Stimulated activated naive CD4-positive, alpha-beta T cell treated with Interleukin-2 at 50 U/mL for 16 hours (primary cell): ENCODE measurements around the gene CANT1.
A peak's percentile ranks its signal among the peaks of the same experiment; 100 is the strongest.

Experiments
- DNase-seq: peaks from one replicate; lab custom pipeline; 2025; lab: John Stamatoyannopoulos, UW

Gene CANT1

GRCh38 chr17:78995022-78995760, 14.4 kb downstream of the CANT1 start:
- no peak for DNase-seq

- no peak for DNase-seq
Measured at GRCh38 chr17:78993981-78994671, 15.4 kb downstream of the CANT1 start.

GRCh38 chr17:78993241-78993956, 16.2 kb downstream of the CANT1 start:
- peak; percentile 33 for DNase-seq

DNA sequence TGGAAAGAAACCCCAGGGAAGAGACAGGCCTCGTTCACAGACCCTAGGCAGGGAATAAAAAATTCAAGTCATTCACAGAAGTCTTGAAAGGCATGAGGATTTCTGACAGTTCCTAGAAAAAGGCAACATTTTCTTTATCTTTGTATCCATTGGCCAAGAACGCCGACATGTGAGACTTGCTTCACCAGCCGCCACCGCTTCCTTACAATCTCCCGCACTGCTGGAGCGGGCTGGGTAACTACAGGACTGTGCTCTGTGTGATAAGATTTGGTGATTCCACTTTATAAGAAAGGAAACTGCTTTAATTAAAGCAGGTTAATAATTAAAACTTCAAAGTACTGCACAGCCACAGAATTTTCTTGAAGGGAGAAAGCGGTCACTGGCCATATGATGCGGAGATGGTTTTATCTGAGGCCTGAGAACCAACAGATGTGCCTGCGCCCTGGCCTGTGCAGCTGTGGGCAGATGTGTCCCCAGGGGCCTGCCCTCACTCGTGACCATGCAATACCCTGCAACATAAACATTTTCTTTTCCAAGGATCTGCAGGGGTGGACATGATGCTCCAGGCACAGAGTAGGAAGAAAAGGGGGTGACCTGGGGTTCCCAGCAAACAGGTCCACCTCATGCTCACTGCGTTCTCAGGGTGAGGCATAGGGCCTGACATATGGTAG, 16.9 kb downstream of the CANT1 start:
- DNase-seq: no peak

- DNase-seq: no peak
Measured at GRCh38 chr17:78991906-78992532, 17.5 kb downstream of the CANT1 start.

DNA sequence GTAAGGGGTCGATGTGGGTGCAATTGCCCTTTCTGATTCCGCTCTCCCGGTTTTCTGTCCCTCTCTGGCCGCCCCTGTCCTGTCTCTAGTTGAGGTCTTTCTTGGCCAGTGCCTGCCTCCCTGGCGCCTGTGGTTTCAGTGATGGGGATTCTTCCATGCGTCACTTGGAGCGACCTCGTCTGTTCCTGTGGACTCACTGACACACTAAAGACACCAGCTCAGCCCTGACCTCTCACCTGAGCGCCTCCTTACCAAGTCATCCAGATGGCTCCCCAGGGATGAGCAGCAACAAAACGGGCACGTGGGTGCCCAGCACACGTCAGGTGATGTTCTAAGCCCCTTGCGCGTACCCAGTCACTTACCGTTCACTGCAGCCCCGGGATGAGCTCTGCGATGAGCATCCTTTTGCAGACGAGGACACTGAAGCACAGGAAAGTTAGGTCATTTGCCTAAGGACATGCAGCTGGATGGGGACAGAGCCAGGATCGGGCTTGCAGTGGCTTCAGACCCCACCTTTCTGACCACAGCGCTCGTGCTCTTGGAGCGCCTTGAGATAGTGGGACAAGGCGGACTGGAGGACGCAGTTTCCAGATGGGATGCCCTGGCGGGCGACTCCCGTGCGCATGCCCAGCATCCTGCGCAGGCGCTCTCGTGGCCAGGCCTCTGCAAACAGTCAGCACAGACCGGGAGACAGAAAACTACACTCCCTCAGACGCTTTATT, 18.4 kb downstream of the CANT1 start:
- no peak for DNase-seq

GRCh38 chr17:78990349-78991016, 19.1 kb downstream of the CANT1 start:
- no peak for DNase-seq

DNA sequence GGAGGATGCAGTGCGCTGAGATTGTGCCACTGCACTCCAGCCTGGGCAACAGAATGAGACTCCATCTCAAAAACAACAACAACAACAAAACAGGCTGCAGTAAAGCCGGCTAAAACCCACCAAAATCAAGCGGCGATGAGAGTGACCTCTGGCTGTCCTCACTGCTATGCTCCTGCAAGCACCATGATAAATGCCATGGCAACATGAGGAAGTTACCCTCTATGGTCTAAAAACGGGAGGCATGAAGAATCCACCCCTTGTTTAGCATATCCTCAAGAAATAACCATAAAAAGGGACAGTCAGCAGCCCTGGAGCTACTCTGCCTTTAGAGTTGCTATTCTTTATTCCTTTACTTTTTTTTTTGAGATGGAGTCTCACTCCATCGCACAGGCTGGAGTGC, 21.4 kb downstream of the CANT1 start:
- DNase-seq: no peak

DNA sequence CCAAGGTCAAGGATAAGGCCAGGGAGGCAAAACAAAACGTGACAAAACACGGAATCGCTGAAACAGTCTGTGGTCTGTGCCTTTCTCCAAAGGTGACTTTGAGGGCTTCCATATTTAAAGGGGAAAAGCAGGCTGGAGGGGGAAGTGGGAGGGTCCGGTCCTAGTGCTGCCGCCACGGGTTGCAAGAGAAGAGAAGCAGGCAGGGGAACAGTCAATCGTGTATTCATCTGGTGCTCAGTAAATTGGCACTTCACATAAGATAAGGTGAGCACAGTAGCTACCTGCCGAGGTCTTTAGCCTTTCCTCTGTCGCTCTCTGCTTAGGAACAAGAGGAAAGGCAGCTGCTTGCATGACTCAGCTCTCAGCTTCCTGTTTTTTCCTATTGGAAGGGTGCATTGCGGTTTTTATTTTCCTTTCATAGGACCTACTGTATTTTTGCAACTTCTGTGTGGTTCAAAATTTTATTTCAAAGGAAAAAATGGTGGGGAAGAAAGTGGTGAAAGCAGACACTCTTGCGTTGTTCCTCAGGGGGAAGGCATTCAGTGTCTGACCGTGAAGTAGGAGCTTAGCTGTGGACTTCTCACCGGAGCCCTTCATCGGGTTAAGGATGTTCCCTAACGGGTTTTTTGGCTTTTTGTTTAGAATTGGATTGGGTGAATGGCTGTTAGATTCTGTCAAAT, 22.8 kb downstream of the CANT1 start:
- DNase-seq: no peak

- DNase-seq: no peak
Measured at GRCh38 chr17:78986048-78986648, 23.4 kb downstream of the CANT1 start.

DNA sequence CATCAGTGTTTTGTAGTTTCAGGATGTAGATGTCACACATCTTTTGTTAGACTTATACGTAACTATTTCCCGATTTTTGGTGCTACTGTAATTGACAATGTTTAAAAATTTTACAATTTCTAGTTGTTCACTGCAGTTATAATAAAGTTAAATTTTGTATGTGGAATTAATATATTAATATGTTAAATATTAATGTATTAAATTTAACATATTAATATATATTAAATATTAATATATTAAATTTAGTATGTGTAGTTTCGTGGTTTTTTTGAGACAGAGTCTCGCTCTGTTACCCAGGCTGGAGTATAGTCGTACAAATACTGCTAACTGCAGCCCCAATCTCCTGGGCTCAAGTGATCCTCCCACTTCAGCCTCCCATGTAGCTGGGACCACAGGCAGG, 24.2 kb downstream of the CANT1 start:
- no peak for DNase-seq

DNA sequence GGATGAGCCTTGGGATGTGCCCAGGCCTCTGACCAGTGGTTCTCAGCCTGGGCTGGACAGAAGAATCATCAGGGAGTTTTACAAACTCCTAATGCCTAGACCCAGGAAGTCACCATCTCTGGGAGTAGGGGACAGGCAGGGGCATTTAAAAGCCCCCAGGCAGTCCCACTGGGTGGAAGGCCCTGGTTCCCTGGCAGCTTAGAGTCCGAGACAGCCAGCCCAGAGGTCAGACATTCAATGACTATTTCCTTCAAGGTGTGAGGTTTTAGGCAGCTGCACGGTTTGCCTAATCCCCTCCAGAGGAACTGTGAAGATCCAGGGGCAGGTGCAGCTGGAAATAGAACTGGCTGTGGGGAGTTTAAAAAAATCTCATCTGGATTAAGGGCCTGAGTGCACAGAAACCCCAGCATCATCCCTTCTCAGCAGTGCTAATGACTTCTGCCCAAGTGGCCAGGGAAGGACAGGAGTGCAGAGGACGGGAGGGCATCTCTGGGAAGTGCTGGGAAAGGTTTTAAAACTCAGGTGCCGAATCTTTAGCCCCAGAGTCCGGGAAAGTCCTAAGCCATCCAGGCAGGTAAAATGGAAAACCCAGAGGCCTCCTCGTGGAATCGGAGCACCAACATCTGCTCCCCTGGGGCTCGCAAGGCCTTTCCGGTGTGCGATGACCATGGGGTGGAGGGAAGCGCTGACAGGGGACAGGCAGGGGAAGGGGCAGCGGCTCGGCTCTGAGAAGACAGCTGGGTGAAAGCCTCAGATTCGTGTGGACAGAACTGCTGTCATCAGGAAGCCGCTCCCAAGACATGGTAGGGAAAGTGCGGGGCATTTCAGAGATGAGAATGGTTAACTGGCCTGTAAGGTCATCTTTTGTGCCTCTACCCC, 28.3 kb downstream of the CANT1 start:
- DNase-seq: no peak

DNA sequence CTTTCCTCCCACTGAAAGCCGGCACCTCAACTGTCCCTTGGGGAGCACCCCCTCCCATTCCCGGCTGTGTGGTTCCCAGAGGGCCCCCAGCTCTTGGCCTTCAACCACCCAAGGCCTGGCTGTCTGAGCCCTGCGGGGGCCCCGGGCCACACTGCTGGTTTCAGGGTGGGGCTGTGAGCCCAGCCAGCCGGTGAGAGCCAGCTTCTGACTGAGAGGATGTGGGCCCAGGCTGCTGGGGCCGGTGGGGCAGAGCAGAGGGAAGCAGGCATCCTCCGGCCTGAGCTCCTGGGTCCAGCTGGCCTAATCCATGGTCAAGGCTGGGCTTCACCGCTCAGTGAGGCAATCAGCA, 29.0 kb downstream of the CANT1 start:
- no peak for DNase-seq

DNA sequence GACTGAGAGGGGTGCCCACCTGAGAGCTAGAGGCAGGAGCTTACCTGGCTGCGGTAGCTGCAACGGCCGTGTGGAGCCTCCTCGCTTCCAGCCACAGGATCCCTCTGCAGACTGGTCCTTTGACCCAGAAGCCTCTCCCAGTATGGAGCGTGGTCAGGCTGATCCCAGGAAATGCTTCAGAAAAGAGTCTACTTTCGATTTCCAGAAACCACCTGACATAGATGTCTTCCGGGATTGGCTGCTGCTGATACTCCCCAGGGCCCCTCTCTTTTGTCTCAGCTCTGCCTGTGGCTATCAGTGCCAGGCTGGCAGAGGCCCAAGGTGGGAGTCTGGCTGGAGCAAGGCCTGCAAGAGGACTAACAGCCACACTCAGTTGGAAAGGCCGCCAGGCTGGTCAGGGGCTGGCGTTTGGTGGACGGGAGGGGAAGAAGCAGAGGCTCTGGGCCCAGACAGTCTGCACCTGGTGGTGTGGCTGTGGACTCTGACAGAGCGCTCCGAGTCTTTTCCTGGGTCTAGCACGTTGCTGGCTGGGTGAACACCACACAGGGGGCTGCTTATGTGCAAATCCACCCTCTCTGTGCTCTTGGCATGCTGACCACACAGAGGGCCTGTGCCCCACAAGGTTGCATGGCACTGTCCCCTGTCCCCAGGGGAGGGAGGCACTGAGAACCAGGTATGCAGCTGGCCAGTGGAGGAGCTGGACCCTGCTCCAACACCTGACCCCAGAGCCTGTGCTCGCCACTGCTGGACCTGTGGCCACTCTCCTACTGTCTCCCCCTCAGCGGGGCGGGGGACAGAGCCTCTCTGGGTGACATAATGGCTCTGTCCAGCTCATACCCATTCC, 29.6 kb downstream of the CANT1 start, which contains the start of gene LGALS3BP:
Gene LGALS3BP (minus strand): TSS at position 144 of the 844 bp plus-strand sequence. CDS start 2,732 bp downstream, outside the sequence.
- DNase-seq: no peak

DNA sequence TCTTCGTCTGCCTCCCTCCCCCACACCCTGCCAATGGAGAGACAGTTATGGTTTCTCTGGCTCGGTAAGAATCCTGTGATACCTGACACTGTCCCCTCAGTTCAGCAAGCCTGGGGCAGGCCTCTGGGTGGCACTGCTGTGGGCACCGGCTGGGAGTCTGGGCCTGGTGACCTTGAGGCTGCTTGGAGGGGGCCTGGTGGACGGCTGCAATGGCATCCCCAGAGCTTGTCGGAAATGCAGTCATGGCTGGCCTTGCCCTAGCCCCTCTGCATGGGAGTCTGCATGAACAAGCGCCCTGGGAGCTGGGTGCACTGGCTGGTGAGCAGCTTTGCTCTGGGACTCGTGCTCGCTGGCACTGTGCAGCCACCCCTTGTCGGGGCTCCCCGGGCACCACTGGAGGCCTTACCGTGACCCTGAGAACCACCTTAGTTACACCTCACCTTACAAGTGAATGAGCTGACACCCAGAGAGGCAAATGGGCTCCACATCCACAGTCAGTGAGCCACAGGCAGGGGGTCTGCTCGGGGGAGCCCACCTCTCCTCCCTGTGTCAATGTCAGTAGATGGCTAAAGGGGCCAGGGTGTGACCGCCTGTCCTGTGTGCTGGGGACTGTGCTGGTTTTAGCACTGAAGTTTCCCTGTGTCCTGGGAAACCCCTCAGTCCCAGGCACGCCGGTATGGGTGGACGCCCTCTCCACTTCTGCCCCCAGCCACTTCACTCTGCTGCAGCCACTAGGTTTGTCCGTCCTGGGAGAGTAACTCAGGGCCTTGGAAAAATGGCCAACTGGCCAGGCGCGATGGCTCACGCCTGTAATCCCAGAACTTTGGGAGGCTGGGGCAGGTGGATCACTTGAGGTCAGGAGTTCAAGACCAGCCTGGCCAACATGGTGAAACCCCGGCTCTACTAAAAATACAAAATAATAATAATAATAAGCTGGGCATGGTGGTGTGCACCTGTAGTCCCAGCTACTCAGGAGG, 31.3 kb downstream of the CANT1 start:
- DNase-seq: no peak

GRCh38 chr17:78977681-78977943, 32.0 kb downstream of the CANT1 start:
- DNase-seq: no peak
